ENCODE data around the gene FSTL4. TPM values are rescaled to one million over a fixed set of nuclear protein-coding genes. Genes with fewer than 3 reads are reported as not detected.
A peak's percentile ranks its signal among the peaks of the same experiment; 100 is the strongest.

The FSTL4 gene
- total and polyA plus RNA-seq, 4 donors = 0.08 to 1.4 (median 0.31) TPM

DNA sequence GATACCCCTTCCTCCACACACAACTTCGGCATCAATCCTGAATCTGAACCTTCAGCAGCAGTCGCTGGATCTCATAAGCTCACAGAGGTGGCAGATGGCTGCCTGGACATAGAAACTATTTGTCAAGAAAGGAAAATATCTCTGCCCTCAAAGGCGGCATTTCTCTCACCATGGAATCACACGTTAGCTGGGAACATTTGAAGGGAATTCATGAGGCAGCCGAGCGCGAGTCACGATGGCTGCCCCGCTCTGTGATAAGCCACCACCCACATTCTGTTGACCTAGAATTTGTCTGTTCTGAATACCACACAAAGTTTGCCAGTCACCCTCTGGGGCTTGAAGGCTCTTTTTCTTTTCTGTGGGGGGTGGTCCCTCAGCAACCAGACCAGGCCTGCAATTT lies 157.9 kb downstream of the FSTL4 start:
- Histone ChIP-seq H3K9ac (ENCODE audit: insufficient read depth in 1 of 2, low read length in 2 of 2) (no peak overlapping the region), H3K4me1 (ENCODE audit: control insufficient read depth in 5 of 5, insufficient read depth in 5 of 5, low read length in 5 of 5) (peaks cover 0 to 7% (median 0%) of the 10 kb centered on the region in 5 donors), H3K36me3 (ENCODE audit: control insufficient read depth in 4 of 4, insufficient read depth in 4 of 4, low read length in 4 of 4) (no peaks in the 10 kb centered on the region), H3K27ac (ENCODE audit: low read depth in 1 of 2, low read length in 1 of 2) (no peak overlapping the region), H3K4me3 (no peak overlapping the region), H3K27me3 (ENCODE audit: control insufficient read depth in 3 of 3, insufficient read depth in 3 of 3, low read length in 2 of 3) (no peaks in the 10 kb centered on the region), H3K9me3 (ENCODE audit: control insufficient read depth in 4 of 4, insufficient read depth in 3 of 4, low read length in 3 of 4) (no peaks in the 10 kb centered on the region)
- 85 to 93% methylated on average over 9 of the region's 9 CpGs for WGBS, 2 donors
- TF ChIP-seq CTCF (IDR thresholded peaks at IDR 0.05; ENCODE audit: control extremely low read depth, extremely low read depth) = no peak
- ATAC-seq (ENCODE audit: insufficient read depth, low FRiP score) (no peak), DNase-seq (no peak)

DNA sequence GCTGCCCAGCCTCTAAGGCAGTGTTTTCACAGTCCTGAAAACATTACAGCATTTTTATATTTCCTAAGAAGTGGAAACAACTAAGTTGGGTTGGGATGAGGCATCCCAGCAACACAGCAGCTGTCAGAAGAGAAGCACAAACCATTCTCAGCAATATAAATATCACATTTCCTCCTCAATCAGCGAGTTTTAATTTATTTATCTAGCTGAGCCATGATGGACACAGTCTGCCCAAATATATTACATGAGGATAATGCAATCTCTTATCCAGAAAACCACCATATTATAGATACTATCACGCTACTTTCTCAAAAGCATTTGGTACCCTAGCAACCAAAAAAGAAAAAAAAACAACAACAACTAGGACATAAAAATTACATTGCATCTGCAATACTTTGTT lies 158.5 kb downstream of the FSTL4 start:
- no peaks in the 10 kb centered on the region for H3K36me3 ChIP-seq (ENCODE audit: control insufficient read depth in 4 of 4, insufficient read depth in 4 of 4, low read length in 4 of 4)
- DNase-seq = peak in 2 of 3 donors; percentile 62 to 64

DNA sequence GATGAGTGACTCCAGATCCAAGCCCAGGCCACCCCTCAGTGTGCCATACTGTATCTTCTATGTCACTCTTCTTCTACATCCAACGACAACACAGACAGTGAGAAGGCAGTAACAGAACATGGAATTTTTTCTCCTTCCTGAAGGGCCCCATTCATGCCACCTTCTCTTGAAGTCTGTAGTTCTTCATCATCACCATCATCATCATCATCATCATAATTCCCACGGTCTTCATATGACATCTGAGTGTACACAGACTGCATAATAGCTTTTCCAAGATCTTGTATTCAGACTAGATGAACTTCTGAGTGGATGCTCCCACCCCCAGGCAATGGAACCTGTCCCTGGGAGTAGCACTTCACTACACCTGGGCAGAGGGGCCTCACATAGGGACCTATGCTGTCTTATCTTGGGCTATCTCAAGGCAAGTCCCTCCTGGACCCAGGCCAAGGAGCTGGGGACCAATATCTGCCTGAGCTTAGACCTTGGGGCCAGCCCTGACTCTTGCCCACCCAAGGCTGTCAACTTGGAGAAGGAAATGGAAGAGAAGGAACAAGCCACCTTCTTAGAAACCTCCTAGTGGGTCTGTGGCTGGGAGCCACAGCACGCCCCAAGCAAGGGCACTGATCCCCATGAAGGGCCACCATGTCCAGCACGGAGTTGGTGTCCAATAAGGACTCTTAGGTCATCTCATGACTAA lies 159.1 kb downstream of the FSTL4 start:
- WGBS, 2 donors = 83 to 89% methylated on average over 4 of the region's 4 CpGs

More for the DNA sequence above, 158.5 kb downstream of the FSTL4 start:
- H3K4me1 ChIP-seq (ENCODE audit: control insufficient read depth in 5 of 5, insufficient read depth in 5 of 5, low read length in 5 of 5) = peaks cover 0 to 7% (median 0%) of the 10 kb centered on the region in 5 donors
- no peaks in the 10 kb centered on the region for H3K9me3 ChIP-seq (ENCODE audit: control insufficient read depth in 4 of 4, insufficient read depth in 3 of 4, low read length in 3 of 4)
- no peaks in the 10 kb centered on the region for H3K27me3 ChIP-seq (ENCODE audit: control insufficient read depth in 3 of 3, insufficient read depth in 3 of 3, low read length in 2 of 3)
- ATAC-seq (ENCODE audit: insufficient read depth, low FRiP score) = no peak
- no peak overlapping the region for H3K4me3 ChIP-seq
- TF ChIP-seq CTCF (IDR thresholded peaks at IDR 0.05; ENCODE audit: control extremely low read depth, extremely low read depth) = no peak
- peak overlapping the region in 1 of 2 donors; percentile 34 for H3K9ac ChIP-seq (ENCODE audit: insufficient read depth in 1 of 2, low read length in 2 of 2)
- no peak overlapping the region for H3K27ac ChIP-seq (ENCODE audit: low read depth in 1 of 2, low read length in 1 of 2)
- WGBS, 2 donors = 57 to 71% methylated on average over 2 of the region's 2 CpGs

More for the DNA sequence above, 159.1 kb downstream of the FSTL4 start:
- Histone ChIP-seq H3K9me3 (ENCODE audit: control insufficient read depth in 4 of 4, insufficient read depth in 3 of 4, low read length in 3 of 4) (no peaks in the 10 kb centered on the region), H3K27me3 (ENCODE audit: control insufficient read depth in 3 of 3, insufficient read depth in 3 of 3, low read length in 2 of 3) (no peaks in the 10 kb centered on the region), H3K9ac (ENCODE audit: insufficient read depth in 1 of 2, low read length in 2 of 2) (no peak overlapping the region), H3K4me1 (ENCODE audit: control insufficient read depth in 5 of 5, insufficient read depth in 5 of 5, low read length in 5 of 5) (peaks cover 0 to 7% (median 0%) of the 10 kb centered on the region in 5 donors), H3K4me3 (no peak overlapping the region), H3K27ac (ENCODE audit: low read depth in 1 of 2, low read length in 1 of 2) (no peak overlapping the region), H3K36me3 (ENCODE audit: control insufficient read depth in 4 of 4, insufficient read depth in 4 of 4, low read length in 4 of 4) (no peaks in the 10 kb centered on the region)
- ATAC-seq (ENCODE audit: insufficient read depth, low FRiP score) = no peak
- no peak for DNase-seq
- TF ChIP-seq CTCF (IDR thresholded peaks at IDR 0.05; ENCODE audit: control extremely low read depth, extremely low read depth) = no peak
